Liver (tissue), 9 donors: ENCODE data around the gene CNOT8. TPM values are rescaled to one million over a fixed set of nuclear protein-coding genes. Genes with fewer than 3 reads are reported as not detected.

Experiments
- DNase-seq: peaks from one replicate; pipeline ENCODE4 v3.0.0-alpha.2; 2017; ENCODE audit warnings: low spot score
- H3K27ac ChIP-seq, 2 donors: one replicate each; pipeline ENCODE4 v1.7.0; 2013; ENCODE audit warnings: inconsistent platforms in 2 of 2, low read length in 2 of 2, control low read depth in 1 of 2, low read depth in 1 of 2, mild to moderate bottlenecking in 1 of 2
- H3K27me3 ChIP-seq, 4 donors: one replicate each; pipeline versions ENCODE4 v1.6.1 to v1.7.0; 2013; ENCODE audit warnings: low read length in 3 of 4, inconsistent platforms in 1 of 4, mild to moderate bottlenecking in 1 of 4, moderate library complexity in 1 of 4; ENCODE audit not compliant: control insufficient read depth in 4 of 4, insufficient read depth in 4 of 4
- H3K36me3 ChIP-seq, 4 donors: one replicate each; pipeline versions ENCODE4 v1.6.1 to v1.7.0; 2013; ENCODE audit warnings: low read length in 3 of 4, mild to moderate bottlenecking in 3 of 4, low read depth in 1 of 4, moderate library complexity in 1 of 4; ENCODE audit not compliant: control insufficient read depth in 4 of 4, insufficient read depth in 3 of 4
- H3K4me1 ChIP-seq, 4 donors: one replicate each; pipeline versions ENCODE4 v1.6.1 to v1.7.0; 2013; ENCODE audit warnings: low read length in 3 of 4, mild to moderate bottlenecking in 3 of 4, moderate library complexity in 1 of 4; ENCODE audit not compliant: control insufficient read depth in 4 of 4, insufficient read depth in 4 of 4
- H3K4me3 ChIP-seq, 3 donors: one replicate each; pipeline versions ENCODE4 v1.6.1 to v1.7.0; 2013; ENCODE audit warnings: low read length in 3 of 3, control low read depth in 1 of 3, low read depth in 1 of 3, mild to moderate bottlenecking in 1 of 3
- H3K9ac ChIP-seq, 2 donors: one replicate each; pipeline ENCODE4 v1.7.0; 2013; ENCODE audit warnings: low read length in 2 of 2, mild to moderate bottlenecking in 2 of 2, moderate library complexity in 2 of 2, control low read depth in 1 of 2, low read depth in 1 of 2
- H3K9me3 ChIP-seq, 4 donors: one replicate each; pipeline versions ENCODE4 v1.6.1 to v1.7.0; 2013; ENCODE audit warnings: low read length in 3 of 4; ENCODE audit not compliant: control insufficient read depth in 4 of 4
- ATF3 ChIP-seq: IDR thresholded peaks from 2 replicates; pipeline ENCODE4 v1.6.1; 2016; ENCODE audit warnings: antibody characterized with exemption
- CTCF ChIP-seq: fragments of 150-350 bp; IDR thresholded peaks from 2 replicates; pipeline ENCODE4 v1.5.1; 2017; ENCODE audit warnings: improper control_type of control experiment, low read depth, low read length; ENCODE audit not compliant: missing input control
- EGR1 ChIP-seq, 2 donors: IDR thresholded peaks; 2 replicates each; pipeline ENCODE4 v1.6.1; 2016 to 2018; ENCODE audit warnings: antibody characterized with exemption in 2 of 2, low read depth in 2 of 2
- FOXA1 ChIP-seq: IDR thresholded peaks from 2 replicates; pipeline ENCODE4 v1.6.1; 2016; ENCODE audit warnings: antibody characterized with exemption
- FOXA2 ChIP-seq: IDR thresholded peaks from 2 replicates; pipeline ENCODE4 v1.6.1; 2016; ENCODE audit warnings: antibody characterized with exemption
- GABPA ChIP-seq, 2 donors: IDR thresholded peaks in 1 of 2; conservative IDR thresholded peaks in 1 of 2; 2 replicates each; pipeline ENCODE4 v1.6.1; 2016; ENCODE audit warnings: antibody characterized with exemption in 2 of 2, mild to moderate bottlenecking in 1 of 2, moderate library complexity in 1 of 2
- HNF4A ChIP-seq, 2 donors: conservative IDR thresholded peaks; 2 replicates each; pipeline ENCODE4 v1.6.1; 2016; ENCODE audit warnings: antibody characterized with exemption in 2 of 2, mild to moderate bottlenecking in 2 of 2
- HNF4G ChIP-seq: IDR thresholded peaks from 2 replicates; pipeline ENCODE4 v1.6.1; 2016; ENCODE audit warnings: antibody characterized with exemption
- JUND ChIP-seq, 2 donors: IDR thresholded peaks; 2 replicates each; pipeline ENCODE4 v1.6.1; 2016; ENCODE audit warnings: antibody characterized with exemption in 2 of 2
- MAX ChIP-seq: IDR thresholded peaks from 2 replicates; pipeline ENCODE4 v1.6.1; 2016; ENCODE audit warnings: antibody characterized with exemption
- NR2F2 ChIP-seq: IDR thresholded peaks from 2 replicates; pipeline ENCODE4 v1.6.1; 2016; ENCODE audit warnings: antibody characterized with exemption
- RAD21 ChIP-seq, 2 donors: IDR thresholded peaks; 2 replicates each; pipeline ENCODE4 v1.6.1; 2016; ENCODE audit warnings: antibody characterized with exemption in 2 of 2, mild to moderate bottlenecking in 2 of 2
- REST ChIP-seq: IDR thresholded peaks from 2 replicates; pipeline ENCODE4 v1.6.1; 2016; ENCODE audit warnings: antibody characterized with exemption, mild to moderate bottlenecking
- RXRA ChIP-seq, 2 donors: IDR thresholded peaks; 2 replicates each; pipeline ENCODE4 v1.6.1; 2017 to 2018; ENCODE audit warnings: antibody characterized with exemption in 2 of 2, mild to moderate bottlenecking in 1 of 2
- SP1 ChIP-seq: IDR thresholded peaks from 2 replicates; pipeline ENCODE4 v1.6.1; 2018; ENCODE audit warnings: antibody characterized with exemption, mild to moderate bottlenecking
- TAF1 ChIP-seq: conservative IDR thresholded peaks from 2 replicates; pipeline ENCODE4 v1.6.1; 2016; ENCODE audit warnings: antibody characterized with exemption, mild to moderate bottlenecking
- YY1 ChIP-seq: IDR thresholded peaks from 2 replicates; pipeline ENCODE4 v1.6.1; 2016; ENCODE audit warnings: antibody characterized with exemption, mild to moderate bottlenecking
- ZBTB33 ChIP-seq: IDR thresholded peaks from 2 replicates; pipeline ENCODE4 v1.6.1; 2016; ENCODE audit warnings: antibody characterized with exemption
- WGBS: extraction: QIAGEN DNeasy Blood & Tissue Kit; methylation state at CpG from one replicate; pipeline ENCODE4 v1.1.7; 2013; 5-methylcytosine and 5-hydroxymethylcytosine counted together
- polyA plus RNA-seq, 2 donors: library from polyadenylated mRNA; stranded (reverse) in 1 of 2; unstranded in 1 of 2; fragments of 200-250 nt in 1 of 2; fragments of >200 nt in 1 of 2; fragmentation: Nextera tagmentation in 1 of 2; extraction: Ambion mirVana in 1 of 2; gene quantifications; one replicate each; pipeline versions ENCODE4 v1.2.1 to v1.2.3, GENCODE V29; 2013 to 2015
- total RNA-seq, 2 donors: library from RNA; depleted of rRNA; stranded (reverse); fragments of >200 nt; gene quantifications; one replicate each; pipeline ENCODE4 v1.2.3, GENCODE V29; 2014
- donor health status: healthy.
- donor health status: healthy.
- donor health status: healthy.
- donor health status: healthy.
- donor health status: healthy.

CNOT8 gene
- total and polyA plus RNA-seq, 4 donors, result 12.6 to 38.9 (median 20.8) TPM

- WGBS, result 65% methylated on average over 6 of the region's 6 CpGs
- H3K27ac ChIP-seq, result peak overlapping the region in 1 of 2 donors; percentile 81
- no peak for DNase-seq
- H3K9me3 ChIP-seq, result no peaks in the 10 kb centered on the region
- no peak overlapping the region for H3K4me3 ChIP-seq
- peaks cover 0 to 17% (median 13%) of the 10 kb centered on the region in 4 donors for H3K4me1 ChIP-seq
- TF ChIP-seq EGR1 (IDR thresholded peaks at IDR 0.05; ENCODE audit: low read depth in 2 of 2) (no peak), ZBTB33 (no peak), GABPA (IDR thresholded peaks at IDR 0.05 in 1 of 2, conservative IDR thresholded peaks at IDR 0.05 in 1 of 2) (no peak), YY1 (no peak), RAD21 (IDR thresholded peaks at IDR 0.05) (no peak), ATF3 (no peak), TAF1 (no peak)
- no peaks in the 10 kb centered on the region for H3K36me3 ChIP-seq
- H3K27me3 ChIP-seq, result no peaks in the 10 kb centered on the region
- H3K9ac ChIP-seq, result peak overlapping the region in 1 of 2 donors; percentile 89
These were observed 9.1 kb upstream of the CNOT8 start for GRCh38 chr5:154849264-154849785.

- Histone ChIP-seq H3K4me3 (peak overlapping the region in 2 of 3 donors; percentile 37 to 50), H3K27me3 (no peaks in the 10 kb centered on the region), H3K4me1 (peaks cover 0 to 17% (median 13%) of the 10 kb centered on the region in 4 donors), H3K9ac (peak overlapping the region; percentile 62 to 89), H3K9me3 (no peaks in the 10 kb centered on the region), H3K36me3 (no peaks in the 10 kb centered on the region), H3K27ac (peak overlapping the region; percentile 70 to 81)
- TF ChIP-seq GABPA (IDR thresholded peaks at IDR 0.05 in 1 of 2, conservative IDR thresholded peaks at IDR 0.05 in 1 of 2), result no peak
- no peak for TF ChIP-seq HNF4G
- no peak for TF ChIP-seq REST
- TF ChIP-seq ATF3, result no peak
- TF ChIP-seq RAD21 (IDR thresholded peaks at IDR 0.05), result no peak
- no peak for TF ChIP-seq JUND (IDR thresholded peaks at IDR 0.05)
- TF ChIP-seq CTCF, result no peak
- TF ChIP-seq SP1, result no peak
- no peak for TF ChIP-seq ZBTB33
- no peak for TF ChIP-seq YY1
- no peak for TF ChIP-seq MAX
- TF ChIP-seq EGR1 (IDR thresholded peaks at IDR 0.05; ENCODE audit: low read depth in 2 of 2), result no peak
- TF ChIP-seq FOXA1, result no peak
- no peak for TF ChIP-seq TAF1
- no peak for TF ChIP-seq FOXA2
- no peak for TF ChIP-seq NR2F2
- no peak for TF ChIP-seq RXRA (IDR thresholded peaks at IDR 0.05)
- no peak for TF ChIP-seq HNF4A (conservative IDR thresholded peaks at IDR 0.05)
- no peak for DNase-seq
- WGBS, result 20% methylated on average over 2 of the region's 2 CpGs
These were observed 8.6 kb upstream of the CNOT8 start for GRCh38 chr5:154849791-154850201.
